HG02840 (cell line): Measurements from ENCODE around the gene KLK1.

Experiments
- ATAC-seq: cut with Tn5 transposase; IDR thresholded peaks from one replicate; pipeline ENCODE4 v1.9.1; 2021; ENCODE audit warnings: mild to moderate bottlenecking, moderate library complexity, moderate number of reproducible peaks; ENCODE audit not compliant: unreplicated experiment, low FRiP score

The KLK1 gene

GRCh38 chr19:50836543-50837195, 13.1 kb upstream of the KLK1 start:
- ATAC-seq: no peak

- ATAC-seq: peak; percentile 63
These were observed 12.4 kb upstream of the KLK1 start for GRCh38 chr19:50835785-50836542.

GRCh38 chr19:50835103-50835784, 11.7 kb upstream of the KLK1 start:
- ATAC-seq: no peak

GRCh38 chr19:50833802-50834167, 10.2 kb upstream of the KLK1 start:
- no peak for ATAC-seq

- no peak for ATAC-seq
These were observed 9.7 kb upstream of the KLK1 start, which contains the start of gene KLK15 for GRCh38 chr19:50833117-50833801. Gene KLK15 (minus strand): TSS chr19:50833574. CDS start chr19:50831492, 2,082 bp downstream.

GRCh38 chr19:50832666-50833065, 9.1 kb upstream of the KLK1 start:
- ATAC-seq: no peak

GRCh38 chr19:50831026-50831396, 7.4 kb upstream of the KLK1 start:
- no peak for ATAC-seq

- no peak for ATAC-seq
These were observed 6.9 kb upstream of the KLK1 start for GRCh38 chr19:50830266-50831025.

- no peak for ATAC-seq
These were observed 6.2 kb upstream of the KLK1 start for GRCh38 chr19:50829801-50830200.

GRCh38 chr19:50827476-50827875, 3.9 kb upstream of the KLK1 start:
- no peak for ATAC-seq

- no peak for ATAC-seq
These were observed 3.1 kb upstream of the KLK1 start for GRCh38 chr19:50826492-50827240.

- no peak for ATAC-seq
These were observed 852 bp downstream of the KLK1 start for GRCh38 chr19:50822661-50823208.

GRCh38 chr19:50821622-50822021, 2.0 kb downstream of the KLK1 start:
- no peak for ATAC-seq

GRCh38 chr19:50821248-50821612, 2.4 kb downstream of the KLK1 start:
- no peak for ATAC-seq

- no peak for ATAC-seq
These were observed 2.9 kb downstream of the KLK1 start for GRCh38 chr19:50820549-50821247.

- ATAC-seq: no peak
These were observed 3.5 kb downstream of the KLK1 start for GRCh38 chr19:50820086-50820485.

- ATAC-seq: no peak
These were observed 4.0 kb downstream of the KLK1 start for GRCh38 chr19:50819636-50820035.

GRCh38 chr19:50818859-50819472, 4.6 kb downstream of the KLK1 start:
- no peak for ATAC-seq
